MM.1S (cell line): Measurements from ENCODE around the gene TXLNG.

Experiments
- DNase-seq: peaks from one replicate; pipeline ENCODE4 v3.0.0-alpha.2; 2015
- H2AFZ ChIP-seq: fragments of 300-600 bp; sonication (generic); 2 replicates; pipeline ENCODE4 v1.6.0; 2016; ENCODE audit warnings: antibody characterized with exemption, low read length
- H3F3A ChIP-seq: fragments of 300-600 bp; sonication (generic); 2 replicates; pipeline ENCODE4 v1.6.1; 2016; ENCODE audit warnings: mild to moderate bottlenecking, antibody characterized with exemption, low read length, moderate library complexity, mixed read lengths; ENCODE audit not compliant: insufficient read depth
- H3K27ac ChIP-seq: fragments of 300-600 bp; sonication (generic); 2 replicates; pipeline ENCODE4 v1.5.1; 2016; ENCODE audit warnings: mild to moderate bottlenecking, low read length
- H3K27me3 ChIP-seq: fragments of 300-600 bp; sonication (generic); replicated peaks from 2 replicates; pipeline ENCODE4 v1.6.0; 2016; ENCODE audit warnings: low read length; ENCODE audit not compliant: insufficient read depth
- H3K36me3 ChIP-seq: fragments of 300-600 bp; sonication (generic); replicated peaks from 2 replicates; pipeline ENCODE4 v1.6.1; 2016; ENCODE audit warnings: mild to moderate bottlenecking, low read length, mixed read lengths; ENCODE audit not compliant: insufficient read depth
- H3K4me1 ChIP-seq: fragments of 300-600 bp; sonication (generic); 2 replicates; pipeline ENCODE4 v1.6.1; 2016; ENCODE audit warnings: low read length, mixed read lengths
- H3K4me2 ChIP-seq: fragments of 300-600 bp; sonication (generic); 2 replicates; pipeline ENCODE4 v1.6.0; 2016; ENCODE audit warnings: low read depth, low read length
- H3K4me3 ChIP-seq: fragments of 300-600 bp; sonication (generic); 2 replicates; pipeline ENCODE4 v1.5.1; 2016; ENCODE audit warnings: low read length, mixed read lengths
- H3K79me2 ChIP-seq: fragments of 300-600 bp; sonication (generic); 2 replicates; pipeline ENCODE4 v1.6.1; 2016; ENCODE audit warnings: mixed run types, low read length, mixed read lengths
- H3K9ac ChIP-seq: fragments of 300-600 bp; sonication (generic); 2 replicates; pipeline ENCODE4 v1.6.1; 2016; ENCODE audit warnings: low read length, mixed read lengths
- H3K9me2 ChIP-seq: fragments of 300-600 bp; sonication (generic); replicated peaks from 2 replicates; pipeline ENCODE4 v1.6.1; 2016; ENCODE audit warnings: mild to moderate bottlenecking, low read length, mixed read lengths; ENCODE audit not compliant: insufficient read depth
- H3K9me3 ChIP-seq: fragments of 300-600 bp; sonication (generic); replicated peaks from 2 replicates; pipeline ENCODE4 v1.6.1; 2016; ENCODE audit warnings: mild to moderate bottlenecking, low read length, mixed read lengths; ENCODE audit not compliant: insufficient read depth
- H4K20me1 ChIP-seq: fragments of 300-600 bp; sonication (generic); 2 replicates; pipeline ENCODE4 v1.6.1; 2016; ENCODE audit warnings: mild to moderate bottlenecking, low read length, moderate library complexity, mixed read lengths; ENCODE audit not compliant: insufficient read depth
- EZH2 ChIP-seq: fragments of 300-600 bp; sonication (generic); optimal IDR thresholded peaks from 2 replicates; pipeline ENCODE3; 2017; ENCODE audit warnings: low read depth, mild to moderate bottlenecking, antibody characterized with exemption, low read length, mixed read lengths
- EZH2phosphoT487 ChIP-seq: fragments of 300-600 bp; sonication (generic); IDR thresholded peaks from 2 replicates; pipeline ENCODE4 v1.6.1; 2018; ENCODE audit warnings: antibody characterized with exemption, low read length
- TF ChIP-seq, protein P1 (sequence below): fragments of 300-600 bp; sonication (generic); IDR thresholded peaks from 2 replicates; pipeline ENCODE4 v1.5.1; 2016; ENCODE audit warnings: antibody characterized with exemption, low read length, mixed read lengths

TXLNG gene

DNA sequence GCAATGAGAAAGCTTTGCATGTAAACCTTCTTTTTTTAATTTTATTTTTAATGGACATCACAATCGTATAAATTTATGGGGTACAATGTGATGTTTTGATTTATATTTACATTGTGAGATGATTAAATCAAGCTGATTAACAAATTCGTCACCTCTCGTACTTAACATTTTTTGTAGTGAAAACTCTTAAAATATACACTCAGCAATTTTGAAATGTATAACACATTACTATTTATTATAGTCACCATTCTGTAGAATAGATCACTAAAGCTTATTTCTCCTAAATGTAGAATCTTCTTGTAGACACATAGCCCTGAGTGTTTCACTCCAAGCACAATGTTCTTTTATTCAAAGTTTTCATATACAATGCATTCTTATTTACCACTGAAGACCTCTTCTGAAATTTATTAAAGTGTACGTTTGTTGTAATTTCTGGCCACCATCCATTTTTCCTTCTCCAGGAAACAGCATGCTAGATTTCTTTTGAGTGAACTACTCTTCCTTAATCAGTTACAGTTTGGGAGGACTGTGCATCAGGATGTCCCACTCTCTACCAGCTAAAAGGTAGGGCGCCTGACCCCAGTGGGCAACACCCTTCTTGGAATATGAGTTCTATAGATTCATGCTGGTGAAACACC lies 88.3 kb downstream of the TXLNG start:
- Histone ChIP-seq H3K79me2 (no peaks in the 10 kb centered on the region), H3K9me2 (no peaks in the 10 kb centered on the region), H3K9ac (no peak overlapping the region), H3K4me3 (no peak overlapping the region), H2AFZ (no peak overlapping the region), H3K4me1 (no peaks in the 10 kb centered on the region), H3K27ac (no peak overlapping the region), H3K9me3 (no peaks in the 10 kb centered on the region), H3F3A (no peaks in the 10 kb centered on the region), H4K20me1 (no peaks in the 10 kb centered on the region), H3K36me3 (no peaks in the 10 kb centered on the region), H3K4me2 (no peak overlapping the region), H3K27me3 (no peaks in the 10 kb centered on the region)
- DNase-seq: no peak
- TF ChIP-seq, protein P1, sequence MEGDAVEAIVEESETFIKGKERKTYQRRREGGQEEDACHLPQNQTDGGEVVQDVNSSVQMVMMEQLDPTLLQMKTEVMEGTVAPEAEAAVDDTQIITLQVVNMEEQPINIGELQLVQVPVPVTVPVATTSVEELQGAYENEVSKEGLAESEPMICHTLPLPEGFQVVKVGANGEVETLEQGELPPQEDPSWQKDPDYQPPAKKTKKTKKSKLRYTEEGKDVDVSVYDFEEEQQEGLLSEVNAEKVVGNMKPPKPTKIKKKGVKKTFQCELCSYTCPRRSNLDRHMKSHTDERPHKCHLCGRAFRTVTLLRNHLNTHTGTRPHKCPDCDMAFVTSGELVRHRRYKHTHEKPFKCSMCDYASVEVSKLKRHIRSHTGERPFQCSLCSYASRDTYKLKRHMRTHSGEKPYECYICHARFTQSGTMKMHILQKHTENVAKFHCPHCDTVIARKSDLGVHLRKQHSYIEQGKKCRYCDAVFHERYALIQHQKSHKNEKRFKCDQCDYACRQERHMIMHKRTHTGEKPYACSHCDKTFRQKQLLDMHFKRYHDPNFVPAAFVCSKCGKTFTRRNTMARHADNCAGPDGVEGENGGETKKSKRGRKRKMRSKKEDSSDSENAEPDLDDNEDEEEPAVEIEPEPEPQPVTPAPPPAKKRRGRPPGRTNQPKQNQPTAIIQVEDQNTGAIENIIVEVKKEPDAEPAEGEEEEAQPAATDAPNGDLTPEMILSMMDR: no peak
- no peak for TF ChIP-seq EZH2
- TF ChIP-seq EZH2phosphoT487: no peak

DNA sequence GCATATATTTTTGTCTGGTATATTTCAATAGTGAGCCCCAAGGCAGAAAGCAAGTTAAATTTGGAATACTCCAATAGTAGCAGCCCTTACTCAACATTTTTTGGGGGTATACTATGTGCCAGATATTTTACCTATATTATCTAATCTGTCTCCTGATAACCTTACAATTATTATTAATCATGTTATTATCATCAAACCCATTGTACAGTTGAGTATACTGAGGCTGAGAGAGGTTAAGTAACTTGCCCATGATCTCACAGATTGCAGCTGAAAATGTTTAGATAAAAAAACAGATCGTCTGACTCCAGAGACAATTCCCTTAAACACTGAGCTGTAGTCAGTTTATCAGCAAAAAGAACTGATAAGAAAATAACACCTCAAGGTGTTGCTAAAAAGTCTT lies 90.4 kb downstream of the TXLNG start:
- no peak for DNase-seq
- no peak overlapping the region for H3K9ac ChIP-seq
- H3K27me3 ChIP-seq: no peaks in the 10 kb centered on the region
- H2AFZ ChIP-seq: no peak overlapping the region
- H3K4me2 ChIP-seq: no peak overlapping the region
- TF ChIP-seq EZH2phosphoT487 (no peak), EZH2 (no peak)
- TF ChIP-seq, protein P1: no peak
- no peaks in the 10 kb centered on the region for H3K4me1 ChIP-seq
- H3K79me2 ChIP-seq: no peaks in the 10 kb centered on the region
- no peaks in the 10 kb centered on the region for H3K9me3 ChIP-seq
- no peak overlapping the region for H3K4me3 ChIP-seq
- no peaks in the 10 kb centered on the region for H3K36me3 ChIP-seq
- H3F3A ChIP-seq: no peaks in the 10 kb centered on the region
- no peaks in the 10 kb centered on the region for H4K20me1 ChIP-seq
- H3K27ac ChIP-seq: no peak overlapping the region
- no peaks in the 10 kb centered on the region for H3K9me2 ChIP-seq

DNA sequence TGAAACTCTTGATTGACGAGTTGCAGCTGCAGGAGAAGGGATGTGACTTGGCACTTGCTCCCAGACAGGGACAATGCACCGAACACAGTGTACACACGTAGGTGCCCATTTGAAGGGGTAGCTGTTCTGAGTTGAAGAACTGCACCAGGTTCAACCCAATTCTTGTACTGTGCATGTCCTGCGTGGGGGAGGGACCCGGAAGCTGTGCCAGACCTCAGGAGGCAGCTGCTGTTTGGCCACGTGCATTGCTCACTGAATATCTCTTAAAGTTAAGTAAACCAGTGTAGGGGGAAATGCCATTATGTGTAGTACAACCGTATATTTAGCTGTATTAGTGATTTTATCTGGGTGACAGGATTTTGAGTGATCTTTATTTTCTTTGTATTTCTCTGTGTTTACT lies 95.9 kb downstream of the TXLNG start:
- TF ChIP-seq EZH2: no peak
- TF ChIP-seq EZH2phosphoT487: no peak
- TF ChIP-seq, protein P1: no peak
- DNase-seq: peak; percentile 56
- Histone ChIP-seq H3K4me1 (peaks cover 6% of the 10 kb centered on the region), H4K20me1 (no peaks in the 10 kb centered on the region), H3K9ac (peak overlapping the region; percentile 16; the same call in 1 of the 2 replicates), H3K36me3 (no peaks in the 10 kb centered on the region), H3K4me2 (peak overlapping the region; percentile 86), H3K79me2 (no peaks in the 10 kb centered on the region), H3K27me3 (no peaks in the 10 kb centered on the region), H3K9me2 (no peaks in the 10 kb centered on the region), H3F3A (peaks cover 8% of the 10 kb centered on the region; the same call in 1 of the 2 replicates), H3K27ac (peak overlapping the region; percentile 70; the same call in 1 of the 2 replicates), H3K4me3 (peak overlapping the region; percentile 57), H3K9me3 (no peaks in the 10 kb centered on the region), H2AFZ (peak overlapping the region; percentile 83)
